H1 (cell line): Measurements from ENCODE around the gene SEMA7A. TPM values are rescaled to one million over a fixed set of nuclear protein-coding genes. Genes with fewer than 3 reads are reported as not detected.

Source experiments
- CTCF ChIA-PET: fragments of 300-600 bp; sonication (Branson Sonifier 250); formaldehyde crosslinking; loops from one replicate; lab custom pipeline; 2021; ENCODE audit not compliant: partially characterized antibody; lab: Charles Lee
- POLR2A ChIA-PET: fragments of 300-600 bp; sonication (Branson Sonifier 250); formaldehyde crosslinking; loops from one replicate; lab custom pipeline; 2021; ENCODE audit warnings: inconsistent platforms; ENCODE audit not compliant: partially characterized antibody; lab: Charles Lee
- DNase-seq, 2 experiments: peaks; one replicate each; pipeline versions ENCODE4 v3.0.0 to v3.0.0-alpha.2; 2010 to 2022; ENCODE audit warnings: low spot score in 2 of 2, low read depth in 1 of 2, mixed read lengths in 1 of 2
- FAIRE-seq: peaks from 2 replicates; lab custom pipeline; 2011; peaks lifted over from hg19 to GRCh38; lab: Jason Lieb, UNC
- H2AFZ ChIP-seq: 2 replicates; pipeline ENCODE4 v1.8.1; 2012; ENCODE audit warnings: low read length, inconsistent platforms
- H2AK5ac ChIP-seq: 2 replicates; pipeline ENCODE4 v1.6.1; 2013; ENCODE audit warnings: low read depth, low read length
- H2BK120ac ChIP-seq: replicated peaks from 2 replicates; pipeline ENCODE3; 2013; ENCODE audit warnings: low read depth, low read length, inconsistent platforms
- H2BK12ac ChIP-seq: 2 replicates; pipeline ENCODE4 v1.6.1; 2013; ENCODE audit warnings: low read depth, low read length
- H2BK15ac ChIP-seq: 2 replicates; pipeline ENCODE4 v1.6.1; 2013; ENCODE audit warnings: low read length
- H2BK20ac ChIP-seq: 2 replicates; pipeline ENCODE4 v1.6.1; 2013; ENCODE audit warnings: low read length
- H2BK5ac ChIP-seq: 2 replicates; pipeline ENCODE4 v1.6.1; 2013; ENCODE audit warnings: low read depth, low read length
- H3K14ac ChIP-seq: 2 replicates; pipeline ENCODE4 v1.6.1; 2013; ENCODE audit warnings: inconsistent platforms; ENCODE audit not compliant: insufficient read length
- H3K18ac ChIP-seq: 2 replicates; pipeline ENCODE4 v1.6.1; 2013; ENCODE audit warnings: low read length; ENCODE audit errors: extremely low read depth
- H3K23ac ChIP-seq: 2 replicates; pipeline ENCODE4 v1.6.1; 2013; ENCODE audit warnings: inconsistent platforms; ENCODE audit not compliant: insufficient read length
- H3K23me2 ChIP-seq: 2 replicates; pipeline ENCODE4 v1.6.1; 2013; ENCODE audit warnings: low read depth, low read length
- H3K27ac ChIP-seq: 2 replicates; pipeline ENCODE4 v1.6.1; 2011; ENCODE audit warnings: low read depth, low read length, inconsistent platforms
- H3K27me3 ChIP-seq, 4 experiments: replicated peaks in 1 of 4; 1 replicate in 1 of 4; 2 replicates in 3 of 4; pipeline versions ENCODE4 v1.6.1 to v1.8.1; 2011 to 2013; ENCODE audit warnings: low read length in 3 of 4, mild to moderate bottlenecking in 3 of 4, inconsistent platforms in 2 of 4, mixed read lengths in 2 of 4, moderate library complexity in 1 of 4; ENCODE audit not compliant: control insufficient read depth in 3 of 4, insufficient read depth in 3 of 4; ENCODE audit errors: extremely low read depth in 1 of 4
- H3K36me3 ChIP-seq, 4 experiments: 2 replicates each; pipeline versions ENCODE4 v1.6.1 to v1.8.1; 2011 to 2013; ENCODE audit warnings: mild to moderate bottlenecking in 4 of 4, low read length in 3 of 4, moderate library complexity in 2 of 4, control low read depth in 1 of 4, inconsistent platforms in 1 of 4; ENCODE audit not compliant: insufficient read depth in 4 of 4, control insufficient read depth in 2 of 4
- H3K4ac ChIP-seq: replicated peaks from 2 replicates; pipeline ENCODE3; 2013; ENCODE audit warnings: low read length, low read depth, mixed read lengths, inconsistent platforms; ENCODE audit not compliant: insufficient read length
- H3K4me1 ChIP-seq, 4 experiments: replicated peaks in 1 of 4; 1 replicate in 1 of 4; 2 replicates in 3 of 4; pipeline versions ENCODE4 v1.6.1 to v1.8.1; 2011 to 2013; ENCODE audit warnings: low read length in 3 of 4, inconsistent platforms in 2 of 4, mixed read lengths in 1 of 4; ENCODE audit not compliant: insufficient read depth in 4 of 4, control insufficient read depth in 3 of 4
- H3K4me2 ChIP-seq, 2 experiments: 2 replicates each; pipeline versions ENCODE4 v1.6.1 to v1.8.1; 2011 to 2013; ENCODE audit warnings: low read depth in 2 of 2, low read length in 2 of 2, control low read depth in 1 of 2, inconsistent platforms in 1 of 2, mild to moderate bottlenecking in 1 of 2; ENCODE audit not compliant: insufficient read depth in 1 of 2
- H3K4me3 ChIP-seq, 4 experiments: fragments of 200-600, 300-600 bp in 1 of 4; sonication (generic), shearing (Covaris generic), sonication (Bioruptor Twin) in 1 of 4; 2 replicates each; pipeline versions ENCODE4 v1.5.1 to v1.8.1; 2011 to 2016; ENCODE audit warnings: low read length in 4 of 4, low read depth in 3 of 4, control low read depth in 2 of 4, inconsistent platforms in 2 of 4, mild to moderate bottlenecking in 2 of 4, mixed read lengths in 1 of 4, moderate library complexity in 1 of 4; ENCODE audit not compliant: insufficient read depth in 2 of 4; ENCODE audit errors: extremely low read depth in 1 of 4
- H3K56ac ChIP-seq: replicated peaks from 2 replicates; pipeline ENCODE3; 2013; ENCODE audit warnings: low read depth, mild to moderate bottlenecking, mixed read lengths, low read length, inconsistent platforms; ENCODE audit not compliant: insufficient read length
- H3K79me1 ChIP-seq: 2 replicates; pipeline ENCODE4 v1.6.1; 2013; ENCODE audit warnings: low read depth, low read length, control low read depth
- H3K79me2 ChIP-seq, 2 experiments: 2 replicates each; pipeline versions ENCODE4 v1.6.1 to v1.8.1; 2012 to 2013; ENCODE audit warnings: low read length in 2 of 2, mild to moderate bottlenecking in 2 of 2, inconsistent platforms in 1 of 2; ENCODE audit not compliant: insufficient read depth in 2 of 2, control insufficient read depth in 1 of 2
- H3K9ac ChIP-seq, 4 experiments: replicated peaks in 1 of 4; 1 replicate in 1 of 4; 2 replicates in 3 of 4; pipeline versions ENCODE4 v1.6.1 to v1.8.1; 2011 to 2013; ENCODE audit warnings: low read depth in 3 of 4, low read length in 3 of 4, control low read depth in 2 of 4, mild to moderate bottlenecking in 2 of 4, moderate library complexity in 2 of 4, inconsistent platforms in 1 of 4; ENCODE audit errors: extremely low read depth in 1 of 4
- H3K9me3 ChIP-seq, 2 experiments: 2 replicates each; pipeline versions ENCODE4 v1.6.1 to v1.8.1; 2012 to 2013; ENCODE audit warnings: mild to moderate bottlenecking in 2 of 2, moderate library complexity in 2 of 2, control low read depth in 1 of 2, inconsistent platforms in 1 of 2, low read depth in 1 of 2, low read length in 1 of 2, mixed read lengths in 1 of 2; ENCODE audit not compliant: insufficient read depth in 2 of 2
- H4K20me1 ChIP-seq, 2 experiments: replicated peaks in 1 of 2; 2 replicates each; pipeline versions ENCODE3 to v1.8.1; 2011 to 2013; ENCODE audit warnings: inconsistent platforms in 2 of 2, low read length in 2 of 2, mild to moderate bottlenecking in 1 of 2; ENCODE audit not compliant: insufficient read depth in 2 of 2, control insufficient read depth in 1 of 2
- H4K5ac ChIP-seq: 2 replicates; pipeline ENCODE4 v1.6.1; 2013; ENCODE audit warnings: low read length, low read depth, mixed read lengths, inconsistent platforms; ENCODE audit not compliant: insufficient read length
- H4K8ac ChIP-seq: 2 replicates; pipeline ENCODE4 v1.8.0; 2013; ENCODE audit warnings: mild to moderate bottlenecking, moderate library complexity, low read length, inconsistent platforms; ENCODE audit not compliant: insufficient read depth; ENCODE audit errors: extremely low read depth
- H4K91ac ChIP-seq: replicated peaks from 2 replicates; pipeline ENCODE3; 2013; ENCODE audit warnings: low read length, mixed read lengths, inconsistent platforms; ENCODE audit not compliant: insufficient read length
- CTBP2 ChIP-seq: IDR thresholded peaks from 2 replicates; pipeline ENCODE4 v1.7.0; 2011; ENCODE audit warnings: borderline replicate concordance, mild to moderate bottlenecking, moderate library complexity, mixed read lengths, low read length; ENCODE audit not compliant: insufficient read depth, insufficient read length
- KDM1A ChIP-seq: fragments of 200-600, 300-600 bp; sonication (generic); IDR thresholded peaks from 2 replicates; pipeline ENCODE4 v1.7.1; 2016; ENCODE audit warnings: mild to moderate bottlenecking, low read length, borderline replicate concordance
- SP4 ChIP-seq: IDR thresholded peaks from 2 replicates; pipeline ENCODE4 v1.6.1; 2012; ENCODE audit warnings: low read length, inconsistent platforms
- WGBS, 2 experiments: shearing (Covaris generic) in 1 of 2; methylation state at CpG; one replicate each; pipeline versions ENCODE4 v1.1.6 to v1.1.7; 2013 to 2015; ENCODE audit warnings: low lambda C conversion rate in 2 of 2, mixed read lengths in 2 of 2, inconsistent platforms in 1 of 2, low coverage in 1 of 2, missing lambda C conversion rate in 1 of 2; ENCODE audit not compliant: insufficient replicate concordance in 2 of 2, insufficient coverage in 1 of 2, insufficient read length in 1 of 2; ENCODE audit errors: extremely low coverage in 1 of 2, missing lambda C conversion rate in 1 of 2; 5-methylcytosine and 5-hydroxymethylcytosine counted together
- polyA plus RNA-seq, 7 experiments: library from polyadenylated mRNA; depleted of rRNA in 3 of 7; stranded (reverse) in 5 of 7; unstranded in 2 of 7; fragments of >200 nt in 5 of 7; fragments of 200-250 nt in 2 of 7; gene quantifications; 1 replicate in 5 of 7; 2 replicates in 1 of 7; 4 replicates in 1 of 7; pipeline versions ENCODE4 v1.2.1 to v1.2.3, GENCODE V29; 2011 to 2013; ENCODE audit warnings: missing spikeins in 2 of 7, mixed read lengths in 2 of 7
- total RNA-seq: library from RNA; stranded (reverse); fragmentation: NEBNext Ultra II Directional; extraction: Animal tissue kit (Norgen Biotek cat#: 25700); gene quantifications from 2 replicates; pipeline ENCODE4 v1.2.1, GENCODE V29; 2021

Gene SEMA7A
- total and polyA plus RNA-seq, 2 of the 8 experiments (the other 6 are each of a cell fraction or from before 2014, with no cell fraction given) = 10.7 to 15.0 TPM

GRCh38 chr15:74443100-74443909 is 9.5 kb upstream of the SEMA7A start:
- no peak overlapping the region for H3K9ac ChIP-seq
- FAIRE-seq = no peak

More at GRCh38 chr15:74443100-74443909, 9.5 kb upstream of the SEMA7A start:
- DNase-seq = no peak
- CTCF ChIA-PET = interaction anchor here (1.1 to 41.3 kb wide), 13 partner anchors 8 to 188 kb away, joined by 3 to 1311 read pairs (median 5); partner anchors contain the start of genes CYP11A1 and UBL7
- Histone ChIP-seq H4K91ac (no peak overlapping the region), H3K23ac (no peak overlapping the region), H2BK5ac (peak overlapping the region; percentile 52; the same call in 1 of the 2 replicates), H3K4me1 (no peaks in the 10 kb centered on the region; a peak in 1 of 7 replicates), H3K79me2 (no peaks in the 10 kb centered on the region), H3K4ac (no peak overlapping the region), H3K18ac (no peak overlapping the region; the same call in 1 of the 2 replicates), H4K5ac (no peak overlapping the region), H3K9me3 (no peaks in the 10 kb centered on the region), H3K27ac (no peak overlapping the region), H3K56ac (no peak overlapping the region), H3K23me2 (no peaks in the 10 kb centered on the region), H2BK15ac (peak overlapping the region; percentile 92; the same call in 1 of the 2 replicates), H4K8ac (peak overlapping the region; percentile 7; the same call in 1 of the 2 replicates), H2BK20ac (no peak overlapping the region), H3K27me3 (no peaks in the 10 kb centered on the region), H3K14ac (no peak overlapping the region), H2BK120ac (no peak overlapping the region), H3K79me1 (no peaks in the 10 kb centered on the region), H2AFZ (no peak overlapping the region), H3K4me2 (no peak overlapping the region), H2AK5ac (no peak overlapping the region), H3K4me3 (no peak overlapping the region), H3K36me3 (peaks cover 2 to 16% (median 6%) of the 10 kb centered on the region in 4 experiments; a peak in 7 of 8 replicates), H4K20me1 (peaks cover 0 to 4% of the 10 kb centered on the region in 2 experiments), H2BK12ac (0 out of 2 replicates have a peak overlapping the region, but pooled peaks have one; percentile 50)
- POLR2A ChIA-PET = interaction anchor here (0.7 to 3.1 kb wide), 11 partner anchors 8 to 156 kb away, joined by 3 to 14 read pairs (median 4); partner anchors contain the start of gene UBL7
- WGBS, 2 experiments = 86% methylated on average over 14 of the region's 14 CpGs; no CpG with 5 or more reads in 1 of the 2 experiments
- TF ChIP-seq KDM1A (no peak), CTBP2 (no peak), SP4 (no peak)
